HG03342 (cell line): ENCODE data around the gene PPP1R13B.

Source experiments
- ATAC-seq: cut with Tn5 transposase; IDR thresholded peaks from one replicate; pipeline ENCODE4 v1.9.1; 2021; ENCODE audit warnings: mild to moderate bottlenecking, moderate library complexity; ENCODE audit not compliant: unreplicated experiment

The PPP1R13B gene

DNA sequence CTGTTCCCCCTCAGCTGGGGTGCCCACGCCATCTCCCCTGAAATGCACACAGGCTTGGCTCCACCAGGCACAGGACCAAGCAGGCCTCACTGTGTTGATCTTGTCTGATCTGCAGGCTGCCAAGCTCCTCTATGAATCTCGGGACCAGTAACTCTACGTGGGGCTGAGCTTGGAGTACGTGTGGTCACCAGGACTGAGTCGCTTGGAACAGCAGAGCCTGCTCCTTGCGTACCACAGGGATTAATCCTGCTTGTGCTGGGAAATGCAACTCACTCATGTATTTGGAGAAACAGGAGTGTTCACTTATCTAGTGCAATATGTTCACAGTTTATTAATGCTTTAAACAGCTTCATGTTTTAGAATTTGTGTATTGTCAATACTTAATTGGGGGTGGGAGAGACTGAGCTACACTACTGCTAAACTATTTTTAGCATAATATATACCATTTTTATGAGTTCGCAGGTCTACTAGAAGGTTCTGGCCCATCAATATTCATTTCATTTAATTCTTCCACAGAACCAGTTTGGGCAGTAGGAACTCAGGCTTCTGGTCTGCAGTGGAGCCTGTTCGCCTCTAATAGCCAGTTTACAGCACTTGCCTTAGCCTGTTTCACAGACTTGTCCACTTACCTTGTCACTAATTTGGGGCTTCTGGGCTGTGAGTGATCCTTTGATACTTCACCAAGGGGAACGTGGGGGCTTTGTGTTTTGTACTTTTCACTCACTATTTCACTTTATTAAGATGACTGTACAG, 114.3 kb downstream of the PPP1R13B start:
- no peak for ATAC-seq

DNA sequence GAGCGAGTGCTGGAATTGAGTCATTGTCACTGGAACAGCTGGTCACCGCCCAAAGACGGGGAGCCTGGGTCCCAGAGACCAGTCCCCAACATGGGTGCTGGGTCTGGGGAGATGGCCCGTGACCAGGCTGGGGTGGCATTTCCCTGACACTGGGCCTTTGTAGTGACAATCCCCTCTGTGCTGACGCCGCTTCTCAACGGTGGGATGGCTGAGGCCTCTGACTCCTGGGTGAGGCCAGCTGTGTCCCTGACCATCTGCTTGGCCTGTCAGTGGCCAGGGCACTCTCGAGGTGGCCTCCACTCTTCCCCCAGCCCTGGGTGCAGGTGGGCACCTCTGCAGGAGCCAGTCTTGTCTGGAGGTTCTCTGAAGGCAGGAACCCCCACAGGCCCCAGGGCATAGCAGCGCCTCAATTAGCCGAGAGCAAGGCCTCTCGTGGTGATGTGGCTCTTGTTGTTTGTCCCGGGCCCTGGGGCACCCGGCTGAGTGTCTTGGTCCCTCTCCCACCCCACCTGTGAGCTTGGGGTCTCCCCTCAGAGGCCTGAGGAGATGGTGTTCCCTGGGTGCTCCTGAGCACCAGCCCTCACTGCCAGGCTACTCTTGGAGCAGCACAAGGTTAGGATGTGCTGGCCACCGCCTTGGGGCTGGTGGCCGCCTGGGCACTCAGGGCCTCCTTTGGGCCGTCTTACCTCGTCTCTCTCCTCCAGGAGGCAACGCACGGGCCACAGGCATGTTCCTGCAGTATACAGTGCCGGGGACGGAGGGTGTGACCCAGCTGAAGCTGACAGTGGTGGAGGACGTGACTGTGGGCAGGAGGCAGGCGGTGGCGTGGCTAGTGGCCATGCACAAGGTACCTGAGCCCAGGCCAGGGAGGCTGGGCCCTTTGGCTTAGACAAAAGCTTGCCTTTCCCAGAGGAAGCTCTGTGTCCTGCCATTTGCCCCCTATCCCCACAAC, 115.2 kb downstream of the PPP1R13B start:
- no peak for ATAC-seq

DNA sequence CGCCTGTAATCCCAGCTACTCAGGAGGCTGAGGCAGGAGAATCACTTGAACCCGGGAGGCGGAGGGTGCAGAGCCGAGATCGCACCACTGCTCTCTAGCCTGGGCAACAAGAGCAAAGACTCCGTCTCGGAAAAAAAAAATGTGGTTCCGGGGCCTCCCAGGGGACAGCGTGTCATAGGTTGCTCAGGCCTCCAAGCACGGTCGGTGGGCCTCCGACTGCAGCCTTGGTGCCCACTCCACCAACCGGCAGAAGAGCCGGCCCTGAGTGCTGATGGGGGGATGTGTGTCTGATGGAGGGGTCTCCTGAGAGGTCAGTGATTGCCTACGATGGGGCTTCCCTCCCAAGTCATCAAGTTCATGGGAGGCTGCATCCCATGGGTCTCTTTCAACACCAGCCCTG, 115.9 kb downstream of the PPP1R13B start:
- ATAC-seq: no peak

DNA sequence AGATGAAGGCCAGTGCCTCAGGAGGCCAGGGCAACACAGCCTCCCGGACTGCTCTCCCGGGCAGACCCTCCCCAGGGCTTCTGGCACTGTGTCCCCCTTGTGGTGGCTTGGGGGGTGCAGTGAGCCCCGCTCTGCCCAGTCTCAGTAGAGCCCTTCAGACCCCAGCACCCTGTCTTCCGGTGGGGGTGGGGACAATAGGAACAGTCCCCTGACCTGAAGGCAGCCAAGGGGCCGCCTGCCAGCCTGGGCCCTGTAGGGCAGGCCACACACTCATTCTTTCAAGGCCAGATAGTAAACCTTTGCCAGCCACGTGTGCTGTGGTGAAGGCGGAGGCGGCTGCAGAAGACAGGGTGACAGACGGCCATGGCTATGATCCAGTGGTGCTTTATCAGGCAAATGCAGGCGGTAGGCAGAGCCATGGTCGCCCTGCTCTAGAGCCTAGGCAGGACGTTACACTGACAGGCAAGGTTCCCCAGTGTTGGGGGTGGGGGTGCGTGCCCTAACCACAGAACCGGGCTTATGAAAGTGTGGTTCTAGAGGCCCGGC, 116.8 kb downstream of the PPP1R13B start:
- ATAC-seq: no peak

DNA sequence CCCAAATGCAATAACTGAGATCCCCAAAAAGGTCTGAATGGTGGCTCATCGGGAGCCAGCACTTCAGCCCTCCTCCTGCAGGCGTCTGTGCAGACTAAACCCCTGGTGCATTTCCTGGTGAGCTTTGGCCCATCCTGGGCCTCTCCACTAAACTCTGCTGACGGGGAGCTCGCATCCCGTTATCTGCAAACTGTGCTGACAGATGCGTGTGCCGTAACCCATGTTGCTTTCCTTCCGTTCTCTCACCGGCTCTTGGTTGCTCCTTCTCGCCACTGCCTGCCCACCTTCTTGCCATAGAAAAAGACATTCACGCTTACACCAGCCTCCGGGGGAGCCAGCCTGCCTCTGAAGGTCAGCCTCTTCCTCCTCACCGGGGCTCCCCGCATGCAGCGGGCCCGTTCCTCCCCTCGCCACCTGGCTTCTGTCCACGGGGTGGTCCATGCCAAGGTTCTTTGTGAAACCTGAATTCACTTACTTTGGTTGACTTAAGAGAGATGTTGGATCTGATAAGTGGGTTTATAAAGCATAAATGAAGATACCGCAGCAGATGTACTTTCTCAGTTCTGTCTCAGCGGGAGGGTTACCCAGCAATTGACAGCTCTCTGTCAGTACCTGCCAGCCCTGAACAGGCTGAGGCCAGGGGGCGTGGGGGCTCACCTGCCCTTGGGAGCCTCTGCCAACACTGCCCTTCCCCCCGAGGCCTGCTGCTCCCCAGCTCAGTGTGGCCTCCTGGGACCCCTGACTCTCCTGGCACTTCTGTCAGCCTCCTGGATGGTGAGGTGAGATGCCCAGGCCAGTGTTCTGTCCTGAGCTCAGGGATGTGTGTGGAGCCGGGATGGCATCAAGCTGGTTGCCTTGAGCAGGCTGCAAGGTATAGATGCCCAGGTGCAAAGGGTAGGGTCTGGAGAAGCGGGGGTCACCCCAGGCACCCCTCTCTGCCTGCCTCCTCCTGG, 117.6 kb downstream of the PPP1R13B start:
- ATAC-seq: no peak

DNA sequence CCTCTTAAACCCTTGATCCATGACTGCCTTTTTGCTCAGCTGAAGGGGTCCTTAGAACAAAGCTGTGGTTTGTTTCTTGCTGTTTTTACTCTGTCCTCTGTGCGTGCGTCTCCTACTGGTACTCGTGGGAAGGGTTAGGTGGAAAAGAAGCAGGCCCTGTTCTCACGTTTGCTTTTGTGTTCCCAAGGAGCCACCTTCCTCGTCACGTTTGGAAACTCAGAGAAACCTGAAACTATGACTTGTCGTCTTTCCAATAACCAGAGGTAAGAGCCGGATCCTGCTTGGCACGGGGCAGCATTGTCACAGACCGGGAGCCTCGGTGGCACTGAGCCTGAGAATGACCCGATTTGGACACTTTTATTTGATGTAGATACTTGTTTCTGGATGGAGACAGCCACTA, 118.7 kb downstream of the PPP1R13B start:
- no peak for ATAC-seq

DNA sequence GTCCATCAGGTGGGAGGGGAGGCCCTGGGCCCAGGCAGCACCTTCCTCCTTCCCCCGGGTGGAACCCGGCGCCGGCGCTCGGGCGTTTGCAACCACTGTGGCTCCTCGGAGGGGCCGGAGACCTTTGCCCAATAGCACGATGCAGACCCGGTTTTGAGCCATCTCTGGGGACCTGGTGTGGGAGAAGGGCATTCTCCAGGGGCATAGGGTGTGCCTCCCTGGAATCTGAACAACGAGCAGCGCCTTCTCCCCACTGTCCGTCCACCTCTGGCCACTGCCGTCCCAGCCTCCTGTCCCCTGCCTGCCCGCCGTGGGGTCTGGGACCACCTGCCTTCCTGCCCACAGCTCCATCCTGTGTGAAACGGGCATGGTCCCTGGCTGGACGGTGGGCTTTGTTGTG, 119.2 kb downstream of the PPP1R13B start:
- ATAC-seq: no peak

DNA sequence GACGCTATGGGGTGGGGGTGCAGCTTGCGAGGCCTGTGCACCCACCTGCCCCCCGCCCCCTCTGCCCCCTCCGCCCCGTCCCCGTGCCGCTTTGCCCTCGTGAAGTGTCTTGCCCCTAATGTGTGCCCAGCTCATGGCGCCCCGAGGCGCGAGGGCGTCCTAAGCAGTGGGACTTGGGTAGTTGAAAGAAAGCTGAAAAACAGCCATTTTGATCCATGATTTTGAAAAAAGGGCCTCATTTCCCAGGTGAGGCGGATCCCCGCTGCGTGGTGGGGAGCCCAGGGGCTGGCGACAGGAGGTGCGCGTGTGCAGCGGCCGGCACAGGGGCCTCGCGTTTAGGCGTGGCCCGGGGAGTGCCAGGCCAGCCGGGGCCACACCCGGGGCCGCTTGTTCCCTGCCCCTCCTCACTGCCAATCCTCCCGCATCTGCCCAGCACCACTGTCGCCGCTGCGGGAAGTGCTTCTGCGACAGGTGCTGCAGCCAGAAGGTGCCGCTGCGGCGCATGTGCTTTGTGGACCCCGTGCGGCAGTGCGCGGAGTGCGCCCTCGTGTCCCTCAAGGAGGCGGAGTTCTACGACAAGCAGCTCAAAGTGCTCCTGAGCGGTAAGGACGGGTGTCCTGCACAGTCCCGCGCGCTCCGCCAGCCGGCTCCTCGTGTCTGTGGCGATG, 119.9 kb downstream of the PPP1R13B start:
- no peak for ATAC-seq

DNA sequence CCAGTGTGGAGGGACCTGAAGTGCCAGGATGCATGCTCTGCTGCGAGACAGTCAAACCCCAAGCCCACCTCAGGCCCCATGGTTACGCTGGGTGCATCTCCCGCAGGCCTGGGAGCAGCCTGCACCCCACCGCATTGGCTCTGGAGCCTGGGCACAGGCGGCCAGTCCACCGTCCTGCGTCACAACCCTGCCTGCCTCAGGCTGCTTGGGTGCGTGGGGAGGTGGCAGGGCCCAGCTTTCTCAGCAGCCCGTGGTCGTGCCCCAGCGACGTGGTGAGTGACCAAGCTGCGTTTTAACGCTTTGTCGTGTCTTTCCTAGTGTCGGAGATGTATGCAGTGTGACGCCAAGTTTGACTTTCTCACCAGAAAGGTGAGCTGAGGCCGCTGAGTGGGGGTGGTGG, 120.9 kb downstream of the PPP1R13B start:
- no peak for ATAC-seq

DNA sequence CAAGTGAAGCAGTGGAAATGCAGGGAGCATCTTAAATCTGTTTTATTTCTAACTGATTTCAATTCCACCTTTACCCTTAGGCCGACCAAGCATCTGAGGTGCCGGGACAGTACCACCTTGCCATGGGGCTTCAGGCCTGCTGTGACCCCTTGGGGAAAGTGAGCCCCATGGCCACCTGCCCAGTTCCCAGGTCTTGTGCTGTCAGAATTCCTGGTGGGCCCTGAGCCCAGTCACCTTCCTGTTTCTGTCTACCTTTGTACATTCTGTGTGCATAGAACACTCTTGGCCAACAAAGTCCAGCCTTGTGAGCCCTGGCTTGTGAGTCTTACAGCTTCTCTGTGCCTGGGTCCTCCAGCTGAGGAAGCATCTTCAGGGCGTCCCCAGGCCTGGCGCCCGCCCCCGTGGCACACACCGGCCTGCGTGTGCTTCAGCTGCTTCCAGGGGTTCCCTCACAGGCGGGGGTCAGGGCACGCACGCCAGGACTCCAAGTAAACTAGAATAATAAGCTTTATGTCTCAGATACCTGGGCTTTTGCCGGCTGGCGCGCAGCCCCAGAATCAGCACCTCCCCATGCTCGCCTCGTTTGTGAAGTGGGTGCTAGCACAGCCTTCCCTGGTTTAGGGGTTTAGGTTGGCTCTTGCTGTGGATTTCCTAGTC, 121.5 kb downstream of the PPP1R13B start:
- no peak for ATAC-seq

DNA sequence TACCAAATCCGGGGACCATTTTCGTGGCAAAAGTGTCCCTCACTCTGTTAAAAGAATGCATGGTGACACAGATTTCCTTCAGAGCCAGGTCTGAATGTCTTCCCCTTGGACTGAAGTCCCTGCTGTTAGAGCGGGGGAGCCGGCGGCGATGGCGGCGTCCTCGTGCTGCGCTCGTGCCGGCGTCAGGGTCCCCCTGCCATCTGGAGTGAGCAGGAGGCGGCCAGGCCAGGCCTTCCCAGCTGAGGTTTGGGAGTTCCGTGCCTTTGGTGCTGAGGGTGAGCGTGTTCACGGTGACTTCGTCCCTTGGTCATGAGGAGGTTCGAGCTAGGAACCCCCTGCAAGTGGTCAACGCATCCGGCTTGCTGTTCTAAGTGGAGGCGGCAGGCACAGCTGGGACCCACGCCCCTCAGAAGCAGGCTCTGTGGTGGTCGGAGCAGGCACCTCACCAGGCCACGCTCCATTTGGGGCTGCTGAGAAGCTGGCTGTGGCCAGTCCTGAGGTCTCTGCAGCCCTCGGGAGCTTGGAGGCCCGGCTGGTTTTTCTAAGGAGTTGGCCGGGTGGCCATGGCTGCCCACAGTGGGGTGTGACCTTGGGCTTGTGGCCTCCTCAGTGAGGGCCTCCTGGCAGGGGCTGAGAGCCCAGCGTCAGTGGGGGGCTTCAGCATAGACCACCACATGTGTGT, 122.2 kb downstream of the PPP1R13B start:
- no peak for ATAC-seq

DNA sequence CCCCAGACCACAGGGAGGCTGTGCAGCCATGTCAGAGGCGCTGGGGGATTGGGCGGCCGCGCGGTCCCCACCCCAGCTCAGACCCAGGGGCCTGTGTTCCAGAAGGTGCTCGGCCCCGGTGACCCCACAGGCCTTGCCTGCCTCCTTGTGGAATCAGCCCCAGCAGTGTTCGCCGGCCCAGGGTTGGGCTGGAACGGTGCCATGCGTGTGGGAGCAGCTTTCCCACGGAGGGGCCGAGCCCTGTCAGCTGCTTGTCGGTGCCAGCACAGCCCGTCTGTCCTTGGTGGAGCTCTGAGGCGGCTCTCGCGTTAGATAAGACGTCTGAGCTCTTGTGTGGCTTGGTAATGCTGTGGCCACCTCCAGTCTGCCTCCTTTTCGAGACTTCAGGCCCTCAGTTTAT, 123.3 kb downstream of the PPP1R13B start:
- ATAC-seq: no peak

DNA sequence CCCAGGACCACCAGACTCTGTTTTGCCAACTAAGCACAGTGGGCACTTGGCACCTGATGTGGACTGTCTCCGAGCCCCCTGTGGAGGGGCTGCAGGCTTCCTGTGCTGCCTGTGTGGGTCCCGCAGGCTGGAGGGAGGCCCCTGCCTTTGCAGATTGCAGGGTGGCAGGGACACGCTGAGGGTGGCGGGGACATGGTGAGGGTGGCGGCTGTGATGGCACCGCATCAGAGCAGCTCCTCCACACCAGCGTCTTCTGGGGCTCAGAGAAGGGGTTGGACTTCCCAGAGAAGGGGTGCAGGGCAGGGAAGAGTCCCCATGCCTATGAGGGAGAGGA, 123.7 kb downstream of the PPP1R13B start:
- ATAC-seq: no peak

DNA sequence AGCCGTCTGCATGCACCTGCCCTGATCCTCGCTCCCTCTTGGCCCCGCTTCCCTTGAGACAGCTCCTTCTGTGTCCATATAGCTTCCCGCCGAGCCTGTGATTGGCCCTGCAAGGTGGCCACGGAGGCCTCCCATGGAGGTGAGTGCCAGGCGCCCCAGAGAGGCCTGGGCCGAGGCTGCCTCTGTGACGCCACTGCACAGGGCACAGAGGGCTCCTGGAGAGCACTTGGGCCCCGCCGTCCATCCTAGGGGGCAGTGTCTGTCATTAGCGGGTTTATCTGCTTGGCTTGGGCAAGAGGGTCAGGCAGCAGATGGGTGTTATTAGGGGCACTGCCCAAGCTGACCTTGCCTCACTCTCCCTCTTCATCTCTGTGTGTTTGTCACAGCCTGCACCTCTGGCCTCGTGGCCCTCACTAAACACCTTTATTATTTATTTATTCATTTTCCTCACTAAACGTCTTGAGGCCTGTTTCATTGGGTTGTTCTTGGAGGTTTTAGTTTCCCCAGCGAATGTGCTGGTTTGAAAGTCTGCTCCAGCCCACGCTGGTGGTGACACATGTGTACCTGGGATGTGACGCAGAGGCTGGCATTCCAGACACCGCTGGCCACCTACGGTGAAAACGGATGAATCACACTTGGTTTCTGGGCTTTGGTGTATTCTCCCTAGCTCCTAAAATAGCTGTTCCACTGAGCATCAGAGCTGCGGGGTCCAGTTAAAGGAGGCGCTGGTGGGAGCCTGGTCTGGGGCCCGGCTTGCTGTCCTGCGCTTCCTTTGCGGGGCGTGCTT, 125.8 kb downstream of the PPP1R13B start:
- ATAC-seq: no peak

DNA sequence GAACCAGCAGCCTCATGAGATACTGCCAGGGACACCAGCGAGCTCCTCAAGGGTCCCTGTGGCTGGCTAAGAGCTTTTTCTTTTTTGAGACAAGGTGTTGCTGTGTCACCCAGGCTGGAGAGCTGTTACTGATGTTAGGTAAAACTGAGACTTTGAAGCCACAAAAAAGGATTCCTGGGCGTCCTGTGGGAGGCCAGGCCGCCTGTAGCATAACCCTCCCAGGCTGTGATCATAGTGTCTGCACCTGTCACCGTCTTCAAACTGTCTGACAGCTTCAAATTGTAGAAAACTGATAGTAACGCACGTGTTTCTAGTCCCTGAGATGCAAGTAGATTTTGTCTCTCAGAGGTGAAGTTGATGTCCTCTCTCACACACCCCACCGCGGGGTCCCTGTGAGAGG, 127.6 kb downstream of the PPP1R13B start:
- ATAC-seq: no peak

DNA sequence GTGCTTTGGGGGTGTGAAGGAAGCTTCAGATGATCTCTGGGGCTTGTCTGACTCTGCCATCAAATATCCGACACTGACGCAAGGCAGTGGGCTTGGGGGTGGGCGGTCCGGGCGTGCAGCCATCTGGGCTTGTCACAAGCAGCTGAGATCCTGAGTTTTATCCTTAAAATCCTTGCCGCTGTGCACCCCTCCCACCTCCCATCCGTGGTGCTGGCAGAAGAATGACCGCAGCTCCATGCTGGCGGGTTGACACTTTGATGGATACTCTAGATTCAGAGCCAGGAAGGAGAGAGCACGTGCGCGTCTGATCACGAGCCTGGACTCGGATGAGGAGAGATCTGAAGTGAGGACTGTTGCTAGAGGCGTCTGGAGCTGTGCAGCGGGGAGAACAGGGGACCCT, 128.8 kb downstream of the PPP1R13B start:
- ATAC-seq: no peak

DNA sequence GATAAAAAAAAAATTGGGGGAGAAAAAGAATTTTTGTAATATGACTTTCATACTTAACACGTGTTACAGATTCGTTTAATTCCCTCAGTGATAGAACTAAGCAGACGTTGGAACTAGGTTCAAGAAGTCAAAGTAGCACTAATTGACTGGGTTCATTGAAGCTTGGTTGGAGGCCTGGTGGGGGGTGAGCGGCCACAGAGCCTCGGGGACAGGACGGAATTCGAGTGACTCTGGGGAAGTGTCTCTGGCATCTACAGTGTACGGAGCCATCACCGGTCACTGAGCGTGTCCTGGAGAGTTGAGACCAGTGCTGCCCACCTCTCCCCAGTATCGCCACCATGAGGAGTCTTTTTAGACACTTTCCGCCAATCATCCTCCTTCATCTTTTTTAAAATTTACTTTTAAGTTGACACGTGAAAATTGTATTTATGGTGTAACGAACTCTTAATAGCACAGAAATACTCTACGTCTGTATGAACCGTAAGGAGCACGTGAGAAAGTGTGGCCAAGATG, 130.4 kb downstream of the PPP1R13B start:
- ATAC-seq: no peak

DNA sequence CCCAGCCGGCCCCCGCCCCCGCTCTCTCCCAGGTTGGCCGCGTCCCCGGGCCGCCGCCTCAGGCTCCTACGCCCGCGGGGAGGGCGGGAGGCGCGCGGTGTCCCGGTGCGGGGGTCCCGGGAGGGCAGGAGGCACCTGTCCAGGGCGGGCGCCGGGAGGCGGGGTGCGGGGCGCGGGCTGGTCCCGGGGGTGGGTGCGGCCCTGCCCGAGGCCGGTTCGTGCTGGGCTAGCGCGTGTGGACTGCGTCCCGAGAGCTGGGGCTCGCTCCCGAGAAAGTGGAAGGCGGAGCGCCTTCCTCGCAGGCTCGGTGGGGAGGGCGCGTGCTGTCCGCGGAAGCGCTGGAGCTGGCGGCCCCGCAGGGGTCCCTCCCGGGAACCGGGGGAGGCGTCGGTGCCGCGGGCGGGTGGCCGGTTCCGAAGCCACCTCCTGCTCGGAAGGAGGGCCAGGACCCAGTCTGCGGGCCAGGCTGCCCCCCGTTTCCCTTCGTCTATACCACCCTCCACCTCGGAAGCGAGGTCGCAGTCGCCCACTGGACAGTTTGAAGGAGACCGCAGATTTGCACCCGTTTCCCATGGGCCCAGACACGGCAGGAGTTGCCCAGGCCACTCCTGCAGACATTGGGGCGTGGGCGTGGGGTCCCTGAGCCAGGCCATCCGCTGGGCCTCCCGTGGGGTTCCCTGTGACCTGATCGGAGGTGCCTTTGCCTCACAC, 131.1 kb downstream of the PPP1R13B start:
- ATAC-seq: no peak
